Cortex of kidney (tissue), 1 donor: Measurements from ENCODE around the gene ADAMTS13.
"Not testable (repeated sequence)": the region's sequence is repeated elsewhere in the genome, so short reads cannot be mapped to it uniquely, and the experiment has no call there.

ENCODE experiments used
- DNase-seq: peaks from one replicate; lab custom pipeline; 2025; lab: John Stamatoyannopoulos, UW

ADAMTS13 gene

DNA sequence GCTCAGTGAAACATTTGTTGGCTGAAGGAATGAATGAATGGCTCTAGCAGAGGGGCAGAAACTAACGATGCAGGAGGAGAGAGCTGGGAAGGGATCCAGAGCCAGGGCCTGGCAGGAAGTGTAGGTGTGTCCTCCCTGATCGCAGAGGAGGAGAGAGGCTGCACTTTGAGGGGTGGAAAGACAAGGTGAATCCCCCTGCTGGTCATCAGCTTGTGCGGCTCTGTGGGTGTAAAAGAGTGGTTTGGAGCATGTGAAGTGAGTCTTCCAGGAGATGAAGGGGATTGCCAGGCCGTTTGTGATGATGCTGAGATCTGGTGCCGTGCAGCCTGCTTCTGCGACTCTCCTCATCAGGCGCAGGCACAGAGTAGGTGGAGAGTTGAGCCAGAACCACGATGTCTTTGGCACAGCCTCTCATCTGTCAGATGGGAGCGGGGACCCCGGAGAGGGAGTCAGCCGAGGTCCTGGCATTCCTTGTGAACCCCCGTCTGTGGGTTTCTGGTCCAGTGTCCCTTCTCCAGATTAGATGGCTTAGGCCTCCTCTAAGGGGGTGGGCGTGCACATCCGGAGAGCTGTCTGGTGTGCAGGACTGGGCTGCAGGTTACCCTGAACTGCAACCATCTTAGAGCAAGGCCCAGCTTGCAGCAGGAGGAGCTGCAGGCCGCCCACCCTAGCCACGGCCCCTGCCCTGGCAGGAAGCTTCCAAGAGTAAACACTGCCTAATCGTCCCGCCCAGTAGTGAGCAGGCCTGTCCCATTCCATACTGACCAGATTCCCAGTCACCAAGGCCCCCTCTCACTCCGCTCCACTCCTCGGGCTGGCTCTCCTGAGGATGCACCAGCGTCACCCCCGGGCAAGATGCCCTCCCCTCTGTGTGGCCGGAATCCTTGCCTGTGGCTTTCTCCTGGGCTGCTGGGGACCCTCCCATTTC, at the start of gene ADAMTS13:
Gene ADAMTS13 (plus strand): TSS at position 753 of the 928 bp plus-strand sequence. CDS start 77 bp downstream, at position 830.
- no peak for DNase-seq

DNA sequence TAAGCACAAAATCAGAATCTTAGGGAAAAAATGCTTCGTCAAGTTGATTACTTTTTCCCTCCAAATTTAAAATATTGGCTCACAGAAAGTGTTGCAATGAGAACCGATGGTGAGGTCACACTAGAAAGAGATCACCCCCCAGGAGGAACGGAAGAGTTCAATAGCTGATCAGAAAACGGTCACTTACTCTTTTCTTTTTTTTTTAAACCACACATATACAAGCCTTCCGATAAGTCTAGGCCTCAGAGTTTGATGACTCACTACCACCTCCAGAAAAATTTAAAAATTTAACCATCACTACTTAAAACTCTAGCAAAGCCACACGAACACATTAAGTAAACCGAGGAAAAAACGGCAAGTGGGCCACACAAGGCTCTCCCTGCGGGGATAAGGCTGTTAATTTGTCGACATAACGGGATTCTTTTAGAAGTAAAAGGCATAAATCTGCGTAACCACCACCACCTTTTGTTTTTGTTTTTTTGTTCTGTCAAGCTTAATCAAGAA, 47.5 kb upstream of the ADAMTS13 start:
- no peak for DNase-seq

DNA sequence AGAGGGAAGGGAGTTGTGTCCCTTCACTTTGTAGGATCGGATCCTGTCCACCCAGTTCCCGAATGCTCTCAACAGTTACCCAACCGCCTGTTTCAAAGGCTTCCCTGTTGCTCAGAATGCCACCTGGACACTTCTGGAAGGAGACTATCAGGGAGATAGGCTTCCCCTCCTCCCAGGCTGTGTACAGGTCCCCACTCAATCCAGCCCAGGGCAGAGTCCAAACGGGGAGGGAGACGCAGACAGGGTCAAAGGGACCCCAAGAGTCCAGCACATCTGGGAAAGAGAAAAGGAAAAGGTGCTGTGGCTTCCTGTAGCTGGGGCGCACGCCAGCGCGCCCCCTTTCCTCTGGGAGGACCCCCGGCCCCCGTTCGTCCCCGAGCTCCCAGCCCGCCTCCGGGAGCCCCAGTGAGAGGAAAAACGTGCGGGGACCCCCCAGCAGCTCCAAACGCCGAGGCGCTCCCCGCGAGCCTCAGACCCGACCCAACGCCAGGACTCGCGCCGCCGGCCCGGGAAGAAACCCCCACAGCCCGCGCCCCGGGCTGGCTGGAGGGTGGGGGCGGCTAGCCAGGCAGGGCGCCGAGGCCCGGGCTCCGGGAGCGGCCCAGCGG, 46.9 kb upstream of the ADAMTS13 start:
- DNase-seq: no peak

DNA sequence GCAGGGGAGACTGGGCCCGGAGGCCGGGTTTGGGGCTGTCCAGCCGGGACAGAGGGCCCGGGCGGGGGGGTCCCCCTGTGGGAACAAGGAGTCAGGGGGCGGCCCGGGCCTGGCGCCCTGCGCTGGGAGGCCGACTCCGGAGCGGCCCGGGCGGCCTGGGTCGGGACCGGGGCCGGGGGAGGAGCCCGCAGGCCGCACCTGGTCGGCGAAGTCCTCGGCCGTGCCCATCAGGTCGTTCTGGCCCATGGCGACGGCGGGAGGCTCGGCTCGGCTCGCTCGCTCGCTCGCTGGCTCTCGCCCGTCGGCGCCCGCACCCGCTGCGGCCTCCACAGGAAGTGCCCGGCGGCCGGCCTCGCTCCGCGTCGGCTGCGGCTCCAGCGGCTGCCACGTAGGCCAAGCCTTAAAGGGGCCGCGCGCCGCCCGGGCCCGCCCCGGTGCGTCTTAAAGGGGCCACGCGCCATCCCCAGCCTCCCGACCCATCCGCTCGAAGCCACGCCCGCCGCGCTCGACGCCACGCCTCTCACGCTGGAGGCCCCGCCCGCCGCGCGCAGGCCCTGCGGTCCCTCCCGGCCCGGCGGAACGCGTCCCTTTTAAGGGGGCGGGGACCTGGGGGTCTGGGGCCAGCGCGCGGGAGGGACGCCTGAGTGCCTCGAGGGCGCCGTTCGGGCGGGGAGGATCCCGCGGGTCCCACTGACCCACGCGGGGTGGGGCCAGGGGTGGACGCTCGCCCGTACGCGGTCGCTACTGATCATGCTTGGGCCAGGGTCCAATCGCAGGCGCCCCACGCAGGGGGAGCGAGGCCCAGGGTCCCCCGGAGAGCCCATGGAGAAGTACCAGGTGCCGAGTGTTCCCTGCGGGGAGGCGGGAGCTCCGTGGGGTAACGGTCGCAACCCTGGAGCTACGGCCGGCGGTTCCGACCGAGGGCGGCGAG, 46.2 kb upstream of the ADAMTS13 start, which contains the start of the genes STKLD1 and SURF4:
Gene STKLD1 (plus strand): TSS at position 643 of the 931 bp plus-strand sequence. CDS start 108 bp downstream, at position 751.
Gene SURF4 (minus strand): TSS at position 337 of the 931 bp plus-strand sequence. CDS start 91 bp downstream, at position 246.
- no peak for DNase-seq

DNA sequence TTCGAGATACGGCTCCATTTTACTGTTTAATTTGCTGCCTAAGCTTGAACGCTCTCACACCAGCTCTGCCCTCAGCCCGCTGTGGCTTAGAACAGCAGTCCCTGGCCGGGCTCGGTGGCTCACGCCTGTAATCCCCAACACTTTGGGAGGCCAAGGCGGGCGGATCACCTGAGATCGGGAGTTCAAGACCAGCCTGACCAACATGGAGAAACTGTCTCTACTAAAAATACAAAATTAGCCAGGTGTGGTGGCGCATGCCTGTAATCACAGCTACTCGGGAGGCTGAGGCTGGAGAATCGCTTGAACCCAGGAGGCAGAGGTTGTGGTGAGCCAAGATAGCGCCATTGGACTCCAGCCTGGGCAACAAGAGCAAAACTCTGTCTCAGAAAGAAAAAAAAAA, 44.9 kb upstream of the ADAMTS13 start:
- not testable (repeated sequence) for DNase-seq

DNA sequence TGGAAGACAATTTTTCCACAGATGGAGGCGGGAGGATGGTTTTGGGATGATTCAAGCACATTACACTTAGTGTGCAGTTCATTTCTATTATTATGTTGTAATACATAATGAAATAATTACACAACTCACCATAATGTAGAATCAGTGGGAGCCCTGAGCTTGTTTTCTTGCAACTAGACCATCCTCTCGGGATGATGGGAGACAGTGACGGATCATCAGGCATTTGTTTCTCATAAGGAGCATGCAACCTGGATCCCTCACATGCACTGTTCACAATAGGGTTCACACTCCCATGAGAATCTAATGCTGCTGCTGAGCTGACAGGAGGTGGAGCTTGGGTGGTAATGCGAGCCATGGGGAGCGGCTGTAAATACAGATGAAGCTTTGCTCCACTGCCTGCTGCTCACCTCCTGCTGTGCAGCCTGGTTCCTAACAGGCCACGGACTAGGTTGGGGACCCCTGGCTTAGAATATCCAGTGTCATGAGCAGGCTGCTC, 44.4 kb upstream of the ADAMTS13 start:
- no peak for DNase-seq

DNA sequence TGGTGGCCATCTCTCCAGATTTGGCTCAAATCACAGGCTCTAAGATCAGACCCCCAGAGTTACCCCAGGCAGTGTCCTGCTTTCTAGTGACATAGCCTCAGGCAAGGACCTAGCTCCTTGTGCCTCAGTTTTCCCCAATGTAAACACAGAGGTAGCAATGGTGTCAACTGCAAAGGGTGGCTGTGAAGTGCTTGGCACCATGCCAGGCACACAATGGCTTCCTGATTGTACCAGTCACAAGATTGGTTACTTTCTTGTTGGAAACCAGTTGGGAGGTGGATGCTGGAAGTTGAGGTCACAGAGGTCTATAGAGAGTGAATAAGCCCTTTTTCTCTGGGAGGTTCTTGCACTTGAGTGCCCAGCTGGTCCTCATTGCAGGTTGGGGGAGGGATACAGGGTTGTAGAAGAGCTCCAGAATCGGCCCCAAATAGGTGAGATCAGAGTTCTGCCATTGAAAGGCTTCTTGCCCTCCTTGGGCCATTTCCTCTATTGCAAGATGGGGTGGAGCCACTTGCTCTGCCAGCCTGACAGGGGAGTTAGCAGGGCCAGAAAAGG, 43.7 kb upstream of the ADAMTS13 start:
- DNase-seq: no peak

DNA sequence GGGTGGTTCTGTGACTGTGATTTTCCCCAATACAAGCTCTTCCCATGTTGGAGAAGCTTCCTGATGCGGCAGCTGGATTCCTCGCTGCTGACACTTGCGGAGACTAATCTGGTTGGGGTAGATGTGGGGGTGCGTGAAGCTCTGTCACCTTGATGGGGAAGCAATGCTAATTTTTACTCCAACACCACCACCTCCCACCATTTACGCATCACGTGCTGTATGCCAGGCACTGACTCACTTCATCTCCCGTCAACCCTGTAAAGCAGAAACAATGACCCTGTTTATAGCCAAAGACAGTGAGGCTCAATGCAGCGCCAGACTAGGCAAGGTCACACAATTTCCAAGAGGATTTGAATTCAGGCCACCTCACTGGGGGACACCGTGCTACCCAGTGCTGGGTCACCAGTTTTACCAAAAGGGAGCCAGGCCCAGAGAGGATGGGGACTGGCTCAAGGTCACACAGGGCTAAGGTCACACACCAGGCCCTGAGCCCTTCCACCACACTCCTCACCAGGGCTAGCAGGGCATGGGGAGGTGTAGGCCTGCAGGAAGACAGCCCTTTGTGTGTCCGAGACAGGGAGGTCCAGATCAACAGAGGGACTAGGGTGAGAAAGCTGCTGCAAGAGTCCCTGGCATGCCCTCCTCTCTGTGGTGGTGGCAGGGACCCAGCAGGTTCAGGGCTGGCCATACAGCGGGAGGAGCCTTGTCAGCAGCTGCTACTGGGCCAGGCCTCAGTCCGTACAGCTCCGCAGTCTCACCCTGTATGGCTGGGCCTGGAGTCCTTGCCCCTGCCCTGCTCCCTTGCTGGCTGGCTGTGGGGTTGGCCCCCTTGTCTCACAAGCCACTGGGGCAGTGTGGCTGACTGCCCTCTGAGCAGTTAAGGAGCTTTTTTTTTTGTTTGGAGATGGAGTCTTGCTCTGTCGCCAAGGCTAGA, 42.7 kb upstream of the ADAMTS13 start:
- DNase-seq: no peak

DNA sequence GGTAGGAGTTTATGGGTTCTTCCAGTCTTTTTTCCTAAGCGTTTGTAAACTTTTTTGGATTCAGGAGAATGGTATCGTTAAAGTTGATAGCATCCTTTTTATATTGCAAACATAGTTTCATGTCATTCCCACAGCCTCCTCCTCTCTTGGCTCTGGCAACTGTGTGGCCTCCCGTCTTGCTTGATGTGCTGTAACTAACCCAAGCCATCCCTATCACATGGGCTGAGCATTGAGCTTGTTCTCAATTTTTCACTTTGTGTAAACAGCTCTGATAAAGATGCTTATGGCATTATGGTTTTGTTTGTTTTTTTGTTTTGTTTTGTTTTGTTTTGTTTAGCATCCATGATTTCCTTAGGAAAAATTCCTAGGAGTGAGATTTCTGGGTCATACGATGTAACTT, 41.4 kb upstream of the ADAMTS13 start:
- DNase-seq: no peak

DNA sequence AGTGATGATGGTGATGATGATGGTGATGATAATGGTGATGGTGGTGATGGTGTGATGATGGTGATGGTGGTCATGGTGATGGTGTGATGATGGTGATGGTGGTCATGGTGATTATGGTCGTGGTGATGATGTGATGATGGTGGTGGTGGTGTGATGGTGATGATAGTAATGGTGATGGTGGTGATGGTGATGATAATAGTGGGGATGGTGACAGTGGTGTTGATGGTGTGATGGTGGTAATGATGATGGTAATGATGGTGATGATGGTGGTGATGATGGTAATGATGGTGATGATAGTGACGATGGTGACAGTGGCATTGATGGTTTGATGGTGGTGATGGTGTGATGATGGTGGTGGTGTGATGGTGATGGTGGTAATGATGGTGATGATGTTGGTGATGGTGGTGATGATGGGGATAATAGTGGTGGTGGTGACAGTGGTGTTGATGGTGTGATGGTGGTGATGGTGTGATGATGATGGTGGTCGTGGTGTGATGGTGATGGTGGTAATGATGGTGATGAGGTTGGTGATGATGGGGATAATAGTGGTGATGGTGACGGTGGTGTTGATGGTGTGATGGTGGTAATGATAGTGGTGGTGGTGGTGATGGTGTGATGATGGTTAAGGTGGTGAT, 39.5 kb upstream of the ADAMTS13 start:
- DNase-seq: no peak

DNA sequence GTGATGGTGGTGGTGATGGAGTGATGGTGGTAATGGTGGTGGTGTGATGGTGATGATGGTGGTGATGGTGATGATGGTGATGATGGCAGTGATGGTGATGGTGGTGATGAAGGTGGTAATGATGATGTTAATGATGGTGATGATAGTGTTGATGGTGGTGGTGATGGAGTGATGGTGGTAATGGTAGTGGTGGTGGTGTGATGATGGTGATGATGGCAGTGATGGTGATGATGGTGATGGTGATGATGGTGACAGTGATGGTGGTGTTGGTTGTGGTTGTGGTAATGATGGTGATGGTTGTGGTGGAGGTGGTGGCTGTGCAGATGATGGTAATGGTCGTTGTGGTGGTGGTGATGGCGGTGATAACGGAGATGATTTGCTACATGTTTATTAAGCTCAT, 38.7 kb upstream of the ADAMTS13 start:
- no peak for DNase-seq

DNA sequence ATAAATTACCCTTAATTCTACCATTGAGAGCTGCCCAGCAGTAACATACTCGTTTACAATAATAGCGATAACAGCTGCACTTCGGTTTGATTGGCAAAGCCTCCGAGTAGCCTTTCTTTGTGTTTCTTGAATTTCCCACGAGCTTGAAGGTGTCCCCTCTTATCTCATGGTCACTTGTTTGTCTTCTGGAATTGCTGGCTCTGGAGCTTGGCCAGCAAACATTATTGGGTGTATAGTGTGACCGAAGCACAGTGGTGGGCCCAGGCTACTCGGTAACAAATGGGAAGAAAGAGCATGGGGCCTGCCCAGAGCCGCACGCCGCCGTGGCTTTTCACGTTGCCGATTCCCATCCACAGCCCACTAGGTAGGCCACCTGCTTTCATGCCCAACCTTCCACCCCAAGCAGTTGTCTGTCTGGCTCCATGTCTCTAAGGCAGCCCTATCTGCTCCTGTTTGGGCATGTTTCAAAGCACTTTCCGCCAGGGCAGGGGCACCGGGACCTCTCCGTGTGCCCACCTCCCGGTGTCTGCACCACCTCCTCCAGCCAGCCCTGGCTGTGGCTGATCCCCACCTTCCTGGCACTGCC, 37.3 kb upstream of the ADAMTS13 start:
- no peak for DNase-seq

DNA sequence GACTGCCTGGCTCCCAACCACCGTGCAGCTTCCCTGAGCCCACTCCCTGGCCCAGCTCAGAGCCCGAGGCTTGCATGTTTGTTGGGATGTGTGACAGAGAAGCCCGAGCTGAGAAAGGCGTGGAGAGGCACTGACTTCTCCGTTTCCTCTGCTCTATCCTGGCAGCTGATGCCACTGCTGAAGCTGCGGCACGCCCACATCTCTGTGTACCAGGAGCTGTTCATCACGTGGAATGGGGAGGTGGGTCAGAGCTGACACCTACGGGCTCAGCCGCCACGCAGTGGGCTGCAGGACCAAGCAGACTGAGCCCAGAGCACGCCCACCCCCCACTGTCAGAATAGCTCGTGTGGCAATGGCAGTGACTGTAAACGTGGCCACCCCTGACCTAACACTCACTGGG, 36.7 kb upstream of the ADAMTS13 start:
- DNase-seq: no peak

DNA sequence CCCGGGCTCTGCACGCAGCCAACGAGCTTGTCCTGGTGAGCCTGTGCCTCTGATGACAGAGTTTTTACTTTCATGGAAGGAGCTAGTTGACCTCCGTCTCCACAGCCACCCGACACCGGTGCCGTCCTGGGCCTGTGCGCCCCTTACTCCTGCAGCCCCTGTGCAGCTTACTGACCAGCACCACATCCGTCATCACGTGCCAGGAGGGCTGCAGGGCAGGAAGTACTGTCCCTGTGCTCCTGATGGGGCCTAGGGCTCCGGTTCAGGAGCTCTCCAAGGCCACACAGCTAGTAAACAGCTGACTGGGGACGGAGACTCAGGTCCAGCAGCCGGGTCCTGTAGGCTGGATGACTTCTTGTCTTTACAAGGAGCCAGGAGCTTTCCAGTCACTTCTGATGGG, 35.8 kb upstream of the ADAMTS13 start:
- no peak for DNase-seq

DNA sequence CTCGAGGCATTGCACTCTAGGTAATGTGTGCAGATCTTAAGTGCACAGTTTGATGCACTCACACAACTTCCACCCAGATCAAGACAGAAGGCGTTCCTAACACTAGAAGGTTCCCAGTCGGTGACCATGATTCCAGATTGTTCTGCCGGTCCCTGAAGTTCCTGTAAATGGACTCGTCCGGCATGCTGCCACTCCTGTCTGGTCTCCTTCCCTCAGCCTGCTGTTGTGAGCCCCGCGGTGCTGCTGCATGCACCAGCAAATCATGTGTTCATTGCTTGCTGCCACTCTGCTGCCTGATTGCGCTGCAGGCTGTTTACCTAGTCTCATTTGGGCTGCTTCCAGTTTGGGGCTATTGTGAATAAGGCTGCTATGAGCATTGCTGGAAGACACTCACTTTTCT, 34.5 kb upstream of the ADAMTS13 start:
- no peak for DNase-seq

DNA sequence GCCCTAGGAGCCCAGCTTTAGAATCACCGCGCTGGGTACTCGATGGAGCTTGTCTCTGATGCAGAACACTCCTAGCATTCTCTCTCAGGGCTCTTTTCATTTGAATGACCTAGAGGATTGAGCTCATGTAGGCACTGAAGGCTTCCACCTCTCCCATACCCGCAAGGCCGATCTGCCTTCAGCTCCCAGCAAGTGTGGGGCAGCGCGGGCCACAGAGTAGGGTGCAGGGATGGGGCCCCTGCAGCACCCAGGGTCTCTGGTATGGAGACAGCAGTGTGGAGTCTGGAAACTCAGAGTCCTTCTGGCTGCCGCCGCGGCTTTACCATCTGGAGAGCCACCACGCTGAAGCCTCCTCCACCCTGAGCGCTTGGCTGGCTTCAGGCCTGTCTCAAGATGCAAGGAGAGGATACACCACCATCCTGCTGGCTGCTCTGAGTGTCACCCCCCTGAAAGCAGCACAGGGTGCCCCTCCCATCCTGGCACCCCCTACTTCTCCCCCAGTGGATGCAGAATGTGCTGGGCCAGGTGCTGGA, 33.1 kb upstream of the ADAMTS13 start:
- no peak for DNase-seq

DNA sequence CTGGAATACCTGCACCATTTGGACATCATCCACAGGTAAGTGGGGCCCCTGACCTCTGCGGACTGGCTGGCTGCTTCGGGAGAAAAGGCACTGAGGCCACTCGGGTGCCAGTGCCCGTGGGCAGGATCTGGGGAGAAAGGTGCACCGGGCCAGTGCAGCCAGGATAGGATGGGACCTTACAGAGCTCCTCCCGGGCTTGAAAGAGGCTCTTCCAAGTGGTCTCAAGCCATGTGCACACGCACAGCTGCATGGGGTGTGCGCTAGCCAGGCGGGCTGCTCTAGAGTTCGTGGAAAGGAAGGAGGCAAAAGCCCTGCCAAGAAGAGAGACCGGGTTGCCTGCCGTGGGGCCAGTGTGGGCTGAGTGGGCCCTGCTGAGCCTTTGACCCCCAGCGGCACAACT, 32.6 kb upstream of the ADAMTS13 start:
- DNase-seq: no peak

DNA sequence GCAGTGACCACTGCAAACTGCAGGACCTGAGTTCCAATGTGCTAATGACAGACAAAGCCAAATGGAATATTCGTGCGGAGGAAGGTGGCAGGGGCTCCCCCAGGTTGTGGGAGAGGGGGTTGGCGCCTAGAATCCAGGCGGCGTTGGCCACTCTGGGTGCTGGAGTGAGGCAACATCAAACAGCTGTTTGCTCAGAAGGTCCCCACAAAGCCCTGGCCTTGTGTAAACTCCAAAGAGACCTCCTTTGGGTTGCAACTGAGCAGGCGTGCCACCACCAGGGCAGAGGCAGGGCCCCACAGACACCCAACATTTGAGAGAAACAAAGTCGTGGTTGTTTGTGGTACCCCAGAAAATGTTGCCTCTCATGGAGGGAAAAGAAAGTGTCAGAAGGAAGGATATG, 31.5 kb upstream of the ADAMTS13 start:
- DNase-seq: no peak

DNA sequence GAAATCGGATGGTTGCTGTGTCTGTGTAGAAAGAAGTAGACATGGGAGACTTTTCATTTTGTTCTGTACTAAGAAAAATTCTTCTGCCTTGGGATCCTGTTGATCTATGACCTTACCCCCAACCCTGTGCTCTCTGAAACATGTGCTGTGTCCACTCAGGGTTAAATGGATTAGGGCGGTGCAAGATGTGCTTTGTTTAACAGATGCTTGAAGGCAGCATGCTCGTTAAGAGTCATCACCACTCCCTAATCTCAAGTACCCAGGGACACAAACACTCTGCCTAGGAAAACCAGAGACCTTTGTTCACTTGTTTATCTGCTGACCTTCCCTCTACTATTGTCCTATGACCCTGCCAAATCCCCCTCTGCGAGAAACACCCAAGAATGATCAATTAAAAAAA, 30.7 kb upstream of the ADAMTS13 start:
- not testable (repeated sequence) for DNase-seq
